ENCODE data around the gene PSMB10. TPM values are rescaled to one million over a fixed set of nuclear protein-coding genes. Genes with fewer than 3 reads are reported as not detected.

The PSMB10 gene
- total and polyA plus RNA-seq, 2 of the 8 experiments (the other 6 are each of a cell fraction or from before 2014, with no cell fraction given), result 32.1 to 61.9 TPM

- Histone ChIP-seq H3K18ac (ENCODE audit: extremely low read depth, low read length) (no peak overlapping the region), H2BK20ac (ENCODE audit: low read length) (no peak overlapping the region), H2BK5ac (ENCODE audit: low read depth, low read length) (no peak overlapping the region), H2BK120ac (replicated peaks; ENCODE audit: low read depth, low read length) (no peak overlapping the region), H3K23ac (ENCODE audit: insufficient read length) (no peak overlapping the region), H2AFZ (ENCODE audit: low read length) (no peak overlapping the region), H3K4me2 (ENCODE audit: insufficient read depth in 1 of 2, low read depth in 2 of 2, low read length in 2 of 2) (peak overlapping the region in 1 of 2 experiments; percentile 18; a peak in 1 of 4 replicates), H4K91ac (replicated peaks; ENCODE audit: insufficient read length, low read length) (no peak overlapping the region), H2BK15ac (ENCODE audit: low read length) (no peak overlapping the region), H3K56ac (replicated peaks; ENCODE audit: insufficient read length, low read depth, low read length) (no peak overlapping the region), H2AK5ac (ENCODE audit: low read depth, low read length) (no peak overlapping the region), H3K27ac (ENCODE audit: low read depth, low read length) (no peak overlapping the region), H3K4me1 (replicated peaks in 1 of 4; ENCODE audit: control insufficient read depth in 3 of 4, insufficient read depth in 4 of 4, low read length in 3 of 4) (peaks cover 5 to 15% (median 11%) of the 10 kb centered on the region in 4 experiments), H3K9me3 (ENCODE audit: insufficient read depth in 2 of 2, low read depth in 1 of 2, low read length in 1 of 2) (no peaks in the 10 kb centered on the region), H3K27me3 (replicated peaks in 1 of 4; ENCODE audit: control insufficient read depth in 3 of 4, extremely low read depth in 1 of 4, insufficient read depth in 3 of 4, low read length in 3 of 4) (no peaks in the 10 kb centered on the region), H3K4ac (replicated peaks; ENCODE audit: insufficient read length, low read depth, low read length) (no peak overlapping the region), H3K79me2 (ENCODE audit: control insufficient read depth in 1 of 2, insufficient read depth in 2 of 2, low read length in 2 of 2) (no peaks in the 10 kb centered on the region), H4K5ac (ENCODE audit: insufficient read length, low read depth, low read length) (no peak overlapping the region), H3K23me2 (ENCODE audit: low read depth, low read length) (0 out of 2 replicates have a peak, but pooled peaks cover 2% of the 10 kb centered on the region), H4K8ac (ENCODE audit: extremely low read depth, insufficient read depth, low read length) (no peak overlapping the region), H3K36me3 (ENCODE audit: control insufficient read depth in 2 of 4, insufficient read depth in 4 of 4, low read length in 3 of 4) (peaks cover 10 to 18% (median 12%) of the 10 kb centered on the region in 4 experiments), H3K14ac (ENCODE audit: insufficient read length) (no peak overlapping the region), H2BK12ac (ENCODE audit: low read depth, low read length) (no peak overlapping the region), H3K4me3 (ENCODE audit: extremely low read depth in 1 of 4, insufficient read depth in 2 of 4, low read depth in 3 of 4, low read length in 4 of 4) (no peak overlapping the region), H3K79me1 (ENCODE audit: low read depth, low read length) (no peaks in the 10 kb centered on the region), H3K9ac (replicated peaks in 1 of 4; ENCODE audit: extremely low read depth in 1 of 4, low read depth in 3 of 4, low read length in 3 of 4) (no peak overlapping the region), H4K20me1 (replicated peaks in 1 of 2; ENCODE audit: control insufficient read depth in 1 of 2, insufficient read depth in 2 of 2, low read length in 2 of 2) (peaks cover 8 to 14% of the 10 kb centered on the region in 2 experiments)
- DNase-seq (ENCODE audit: low read depth in 1 of 2, low spot score in 2 of 2), result no peak
- TF ChIP-seq RBBP5 (IDR thresholded peaks at IDR 0.05; ENCODE audit: borderline replicate concordance, low read depth, low read length), result no peak
- TF ChIP-seq HDAC6 (IDR thresholded peaks at IDR 0.05; ENCODE audit: low read depth, low read length), result no peak
- no peak for TF ChIP-seq CREB1 (IDR thresholded peaks at IDR 0.05)
- no peak for TF ChIP-seq POLR2AphosphoS5 (IDR thresholded peaks at IDR 0.05; ENCODE audit: low read depth, low read length)
- TF ChIP-seq SP4 (IDR thresholded peaks at IDR 0.05; ENCODE audit: low read length), result no peak
- no peak for TF ChIP-seq E2F6 (IDR thresholded peaks at IDR 0.05)
- TF ChIP-seq TEAD4 (IDR thresholded peaks at IDR 0.05; ENCODE audit: low read depth, low read length), result no peak
- TF ChIP-seq SIN3A (conservative IDR thresholded peaks at IDR 0.05 in 1 of 2, IDR thresholded peaks at IDR 0.05 in 1 of 2; ENCODE audit: low read depth in 1 of 2, low read length in 2 of 2), result no peak
- no peak for TF ChIP-seq GABPA (IDR thresholded peaks at IDR 0.05; ENCODE audit: borderline replicate concordance, insufficient read depth, low read length)
- TF ChIP-seq POU5F1 (IDR thresholded peaks at IDR 0.05; ENCODE audit: low read depth, low read length), result no peak
- TF ChIP-seq USF2 (IDR thresholded peaks at IDR 0.05; ENCODE audit: low read length), result no peak
- TF ChIP-seq POLR2A (IDR thresholded peaks at IDR 0.05; ENCODE audit: control extremely low read depth in 1 of 2, low read depth in 2 of 2, low read length in 2 of 2), result no peak
- TF ChIP-seq YY1 (IDR thresholded peaks at IDR 0.05; ENCODE audit: low read depth, low read length), result no peak
- ChIA-PET POLR2A (ENCODE audit: partially characterized antibody) (interaction anchor here (0.7 to 6.3 kb wide), 12 partner anchors 10 to 137 kb away, joined by 3 to 45 read pairs (median 6); partner anchors contain the start of genes CTRL, DDX28, DUS2 and EDC4), CTCF (ENCODE audit: partially characterized antibody) (interaction anchor here (0.5 to 21.8 kb wide), 9 partner anchors 24 to 219 kb away, joined by 3 to 623 read pairs (median 4); partner anchors contain the start of genes CTRL, LCAT and PSMB10)
- no peak for FAIRE-seq
- 90% methylated on average over 4 of the region's 5 CpGs; no CpG with 5 or more reads in 1 of the 2 experiments for WGBS, 2 experiments (ENCODE audit: extremely low coverage in 1 of 2, insufficient coverage in 1 of 2, insufficient read length in 1 of 2, insufficient replicate concordance in 2 of 2, low coverage in 1 of 2, low lambda C conversion rate in 2 of 2, missing lambda C conversion rate in 1 of 2)
Observed at GRCh38 chr16:67886387-67886786, 50.3 kb downstream of the PSMB10 start.

All from H1 (cell line).